Measurements from ENCODE around the gene MRPS6. TPM values are rescaled to one million over a fixed set of nuclear protein-coding genes. Genes with fewer than 3 reads are reported as not detected.
A peak's percentile ranks its signal among the peaks of the same experiment; 100 is the strongest.

Gene MRPS6
- total RNA-seq, 4 donors from 2014 or later = 20.3 to 29.7 (median 22.7) TPM

GRCh38 chr21:34075760-34076660, 2.6 kb downstream of the MRPS6 start:
- no peaks in the 10 kb centered on the region for H3K27me3 ChIP-seq
- H3K9me3 ChIP-seq = no peaks in the 10 kb centered on the region
- H3K4me3 ChIP-seq = peak overlapping the region in 1 of 4 donors; percentile 96
- no peak overlapping the region for H3K27ac ChIP-seq
- H3K4me1 ChIP-seq = peaks cover 0 to 45% (median 5%) of the 10 kb centered on the region in 4 donors
- TF ChIP-seq POLR2A (IDR thresholded peaks at IDR 0.05) = no peak
- TF ChIP-seq CTCF (IDR thresholded peaks at IDR 0.05) = no peak
- DNase-seq = no peak
- H3K36me3 ChIP-seq = peaks cover 0 to 4% (median 0%) of the 10 kb centered on the region in 3 donors

- DNase-seq = no peak
- H3K27me3 ChIP-seq = no peaks in the 10 kb centered on the region
- TF ChIP-seq POLR2A (IDR thresholded peaks at IDR 0.05) = no peak
- TF ChIP-seq CTCF (IDR thresholded peaks at IDR 0.05) = no peak
- H3K27ac ChIP-seq = no peak overlapping the region
- H3K36me3 ChIP-seq = peaks cover 0 to 4% (median 0%) of the 10 kb centered on the region in 3 donors
- H3K9me3 ChIP-seq = no peaks in the 10 kb centered on the region
- H3K4me3 ChIP-seq = no peak overlapping the region
- H3K4me1 ChIP-seq = peaks cover 0 to 45% (median 5%) of the 10 kb centered on the region in 4 donors
Observed at GRCh38 chr21:34076835-34077234, 3.5 kb downstream of the MRPS6 start.

- no peaks in the 10 kb centered on the region for H3K9me3 ChIP-seq
- H3K4me3 ChIP-seq = no peak overlapping the region
- H3K36me3 ChIP-seq = peaks cover 0 to 4% (median 0%) of the 10 kb centered on the region in 3 donors
- H3K27me3 ChIP-seq = no peaks in the 10 kb centered on the region
- peaks cover 0 to 45% (median 5%) of the 10 kb centered on the region in 4 donors for H3K4me1 ChIP-seq
- no peak overlapping the region for H3K27ac ChIP-seq
- DNase-seq = no peak
- no peak for TF ChIP-seq POLR2A (IDR thresholded peaks at IDR 0.05)
Observed at GRCh38 chr21:34077888-34078287, 4.5 kb downstream of the MRPS6 start.

GRCh38 chr21:34078915-34079314, 5.5 kb downstream of the MRPS6 start:
- H3K36me3 ChIP-seq = peaks cover 0 to 4% (median 0%) of the 10 kb centered on the region in 3 donors
- H3K9me3 ChIP-seq = no peaks in the 10 kb centered on the region
- peak in 1 of 3 donors; percentile 60 for DNase-seq
- H3K27me3 ChIP-seq = no peaks in the 10 kb centered on the region
- H3K4me1 ChIP-seq = peaks cover 0 to 45% (median 5%) of the 10 kb centered on the region in 4 donors
- no peak overlapping the region for H3K4me3 ChIP-seq
- H3K27ac ChIP-seq = peak overlapping the region in 1 of 4 donors; percentile 2
- TF ChIP-seq POLR2A (IDR thresholded peaks at IDR 0.05) = no peak
- TF ChIP-seq CTCF (IDR thresholded peaks at IDR 0.05) = no peak

- Histone ChIP-seq H3K27ac (no peak overlapping the region), H3K36me3 (peaks cover 0 to 4% (median 0%) of the 10 kb centered on the region in 3 donors), H3K9me3 (no peaks in the 10 kb centered on the region), H3K27me3 (no peaks in the 10 kb centered on the region), H3K4me3 (no peak overlapping the region), H3K4me1 (peaks cover 0 to 34% (median 2%) of the 10 kb centered on the region in 4 donors)
- DNase-seq = no peak
- TF ChIP-seq POLR2A (IDR thresholded peaks at IDR 0.05) (no peak), CTCF (IDR thresholded peaks at IDR 0.05) (no peak)
Observed at GRCh38 chr21:34080710-34081109, 7.3 kb downstream of the MRPS6 start.

- no peak overlapping the region for H3K27ac ChIP-seq
- TF ChIP-seq CTCF (IDR thresholded peaks at IDR 0.05) (no peak), POLR2A (IDR thresholded peaks at IDR 0.05) (no peak)
- no peak for DNase-seq
- no peaks in the 10 kb centered on the region for H3K9me3 ChIP-seq
- no peaks in the 10 kb centered on the region for H3K27me3 ChIP-seq
- peaks cover 0 to 28% (median 2%) of the 10 kb centered on the region in 4 donors for H3K4me1 ChIP-seq
- no peaks in the 10 kb centered on the region for H3K36me3 ChIP-seq
- H3K4me3 ChIP-seq = no peak overlapping the region
Observed at GRCh38 chr21:34082769-34083168, 9.4 kb downstream of the MRPS6 start.

Data from Peyer's patch (tissue), 4 donors.